Lung (tissue), 12 donors: ENCODE data around the gene OPALIN. TPM values are rescaled to one million over a fixed set of nuclear protein-coding genes. Genes with fewer than 3 reads are reported as not detected.
A peak's percentile ranks its signal among the peaks of the same experiment; 100 is the strongest.

Experiments used
- ATAC-seq: fragments of 200-7000 bp; cut with Tn5 transposase; one replicate; pipeline ENCODE4 v1.9.1; 2020; ENCODE audit warnings: moderate number of reproducible peaks; ENCODE audit not compliant: insufficient read depth, low FRiP score
- DNase-seq, 3 donors: peaks; one replicate each; pipeline ENCODE4 v3.0.0-alpha.2; 2013 to 2017
- H3K27ac ChIP-seq, 2 donors: one replicate each; pipeline ENCODE4 v1.5.1; 2013; ENCODE audit warnings: mild to moderate bottlenecking in 2 of 2, moderate library complexity in 2 of 2, control low read depth in 1 of 2, inconsistent platforms in 1 of 2, low read depth in 1 of 2, low read length in 1 of 2
- H3K27me3 ChIP-seq, 3 donors: one replicate each; pipeline ENCODE4 v1.5.1; 2013; ENCODE audit warnings: low read length in 2 of 3; ENCODE audit not compliant: control insufficient read depth in 3 of 3, insufficient read depth in 3 of 3
- H3K36me3 ChIP-seq, 4 donors: one replicate each; pipeline ENCODE4 v1.5.1; 2013; ENCODE audit warnings: low read length in 4 of 4, mild to moderate bottlenecking in 1 of 4, moderate library complexity in 1 of 4; ENCODE audit not compliant: control insufficient read depth in 4 of 4, insufficient read depth in 4 of 4
- H3K4me1 ChIP-seq, 5 donors: one replicate each; pipeline ENCODE4 v1.5.1; 2013; ENCODE audit warnings: low read length in 5 of 5, mild to moderate bottlenecking in 2 of 5, moderate library complexity in 1 of 5; ENCODE audit not compliant: control insufficient read depth in 5 of 5, insufficient read depth in 5 of 5
- H3K4me3 ChIP-seq: one replicate; pipeline ENCODE4 v1.5.1; 2013; ENCODE audit warnings: mild to moderate bottlenecking, control low read depth, moderate library complexity
- H3K9ac ChIP-seq, 2 donors: one replicate each; pipeline ENCODE4 v1.5.1; 2013; ENCODE audit warnings: low read length in 2 of 2, control low read depth in 1 of 2; ENCODE audit not compliant: insufficient read depth in 1 of 2
- H3K9me3 ChIP-seq, 4 donors: one replicate each; pipeline ENCODE4 v1.5.1; 2013; ENCODE audit warnings: low read length in 3 of 4, mild to moderate bottlenecking in 1 of 4, moderate library complexity in 1 of 4; ENCODE audit not compliant: control insufficient read depth in 4 of 4, insufficient read depth in 3 of 4
- WGBS, 2 donors: extraction: QIAGEN DNeasy Blood & Tissue Kit; methylation state at CpG; one replicate each; pipeline ENCODE4 v1.1.7; 2013; 5-methylcytosine and 5-hydroxymethylcytosine counted together
- polyA plus RNA-seq, 2 donors: library from polyadenylated mRNA; stranded (reverse); fragments of 200-250 nt; gene quantifications; one replicate each; pipeline ENCODE4 v1.2.1, GENCODE V29; 2013
- total RNA-seq, 2 donors: library from RNA; depleted of rRNA in 1 of 2; stranded (reverse); fragments of >200 nt in 1 of 2; gene quantifications; one replicate each; pipeline ENCODE4 v1.2.1, GENCODE V29; 2014 to 2021
- TF ChIP-seq, protein P1 (sequence below): IDR thresholded peaks from 2 replicates; pipeline ENCODE4 v1.5.1; 2012; ENCODE audit warnings: mild to moderate bottlenecking; ENCODE audit errors: control extremely low read depth, extremely low read depth
- donor health status: control.
- donor health status: control.
- donor health status: Bipolar disorder and iron deficiency.
- donor health status: healthy.
- donor health status: DM: yes; HTN: yes; CAD: no.

The OPALIN gene
- total and polyA plus RNA-seq, 4 donors: not detected

DNA sequence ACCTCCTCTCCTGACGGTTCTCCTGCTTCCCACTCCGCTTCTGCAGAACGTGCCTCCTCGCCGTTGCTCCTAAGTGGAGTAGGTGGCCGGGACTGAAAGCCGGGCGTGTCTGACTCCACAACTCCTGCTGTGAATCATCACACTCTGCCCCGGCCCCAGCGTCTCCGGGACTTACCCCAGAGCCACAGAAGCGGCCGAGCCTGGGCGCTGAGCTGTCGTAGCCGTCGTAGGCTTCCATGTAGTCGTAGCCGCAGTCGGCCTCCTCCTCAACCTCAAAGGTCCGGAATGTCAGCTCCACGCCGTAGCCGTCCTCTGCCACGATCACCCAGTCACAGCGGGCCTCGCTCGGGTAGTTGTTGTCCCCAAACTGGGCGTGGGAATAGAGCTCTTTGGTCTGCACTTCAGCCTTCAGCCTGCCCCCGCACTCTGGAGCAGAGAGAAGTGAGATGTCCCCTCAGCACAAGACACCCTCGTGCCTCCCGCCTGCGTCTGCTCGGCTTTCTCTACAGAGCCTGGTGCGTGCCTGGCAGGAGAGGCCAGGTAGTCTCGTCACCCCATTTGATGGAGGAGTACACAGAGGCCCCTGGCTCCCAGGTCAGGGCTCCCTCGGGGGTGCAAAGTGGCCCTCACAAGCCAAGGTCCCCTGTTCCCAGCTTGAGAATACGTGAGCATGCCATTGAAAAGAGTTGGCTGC, 11.2 kb upstream of the OPALIN start:
- Histone ChIP-seq H3K9ac (no peak overlapping the region), H3K27me3 (peaks cover 0 to 7% (median 0%) of the 10 kb centered on the region in 3 donors), H3K9me3 (no peaks in the 10 kb centered on the region), H3K4me3 (no peak overlapping the region), H3K36me3 (no peaks in the 10 kb centered on the region), H3K4me1 (peaks cover 0 to 7% (median 5%) of the 10 kb centered on the region in 5 donors), H3K27ac (no peak overlapping the region)
- DNase-seq: no peak
- 86 to 93% methylated on average over 38 of the region's 38 CpGs for WGBS, 2 donors
- ATAC-seq: no peak
- TF ChIP-seq, protein P1, sequence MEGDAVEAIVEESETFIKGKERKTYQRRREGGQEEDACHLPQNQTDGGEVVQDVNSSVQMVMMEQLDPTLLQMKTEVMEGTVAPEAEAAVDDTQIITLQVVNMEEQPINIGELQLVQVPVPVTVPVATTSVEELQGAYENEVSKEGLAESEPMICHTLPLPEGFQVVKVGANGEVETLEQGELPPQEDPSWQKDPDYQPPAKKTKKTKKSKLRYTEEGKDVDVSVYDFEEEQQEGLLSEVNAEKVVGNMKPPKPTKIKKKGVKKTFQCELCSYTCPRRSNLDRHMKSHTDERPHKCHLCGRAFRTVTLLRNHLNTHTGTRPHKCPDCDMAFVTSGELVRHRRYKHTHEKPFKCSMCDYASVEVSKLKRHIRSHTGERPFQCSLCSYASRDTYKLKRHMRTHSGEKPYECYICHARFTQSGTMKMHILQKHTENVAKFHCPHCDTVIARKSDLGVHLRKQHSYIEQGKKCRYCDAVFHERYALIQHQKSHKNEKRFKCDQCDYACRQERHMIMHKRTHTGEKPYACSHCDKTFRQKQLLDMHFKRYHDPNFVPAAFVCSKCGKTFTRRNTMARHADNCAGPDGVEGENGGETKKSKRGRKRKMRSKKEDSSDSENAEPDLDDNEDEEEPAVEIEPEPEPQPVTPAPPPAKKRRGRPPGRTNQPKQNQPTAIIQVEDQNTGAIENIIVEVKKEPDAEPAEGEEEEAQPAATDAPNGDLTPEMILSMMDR: no peak

- 92% methylated on average over 5 of the region's 5 CpGs for WGBS, 2 donors
- no peak for DNase-seq
- TF ChIP-seq, protein P1: no peak
These were observed 10.2 kb upstream of the OPALIN start for GRCh38 chr10:96368971-96369370.

DNA sequence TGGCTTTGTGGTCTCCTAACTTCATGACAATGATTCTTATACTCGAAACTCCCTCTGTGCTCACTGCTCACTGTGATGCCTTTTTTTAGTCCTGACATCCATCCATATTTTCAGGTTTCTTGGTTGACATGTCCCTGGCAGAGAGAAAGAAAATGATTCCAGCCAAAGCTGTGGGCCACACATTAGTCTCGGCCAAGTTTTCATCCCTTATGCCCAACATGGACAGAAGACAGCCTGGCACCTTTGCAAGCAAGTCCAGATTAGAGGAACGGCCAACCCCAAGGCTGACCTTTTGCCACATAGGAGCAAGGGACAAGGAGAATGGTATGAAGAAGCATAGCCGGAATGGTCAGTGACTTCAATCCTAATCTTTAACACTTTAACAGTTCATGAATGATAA, 8.7 kb upstream of the OPALIN start:
- TF ChIP-seq, protein P1: no peak
- 86 to 87% methylated on average over 4 of the region's 4 CpGs for WGBS, 2 donors

More at GRCh38 chr10:96368971-96369370, 10.2 kb upstream of the OPALIN start:
- Histone ChIP-seq H3K9ac (no peak overlapping the region), H3K27me3 (no peaks in the 10 kb centered on the region), H3K27ac (no peak overlapping the region), H3K9me3 (no peaks in the 10 kb centered on the region), H3K4me3 (no peak overlapping the region), H3K36me3 (no peaks in the 10 kb centered on the region), H3K4me1 (peaks cover 0 to 5% (median 0%) of the 10 kb centered on the region in 5 donors)
- no peak for ATAC-seq

DNA sequence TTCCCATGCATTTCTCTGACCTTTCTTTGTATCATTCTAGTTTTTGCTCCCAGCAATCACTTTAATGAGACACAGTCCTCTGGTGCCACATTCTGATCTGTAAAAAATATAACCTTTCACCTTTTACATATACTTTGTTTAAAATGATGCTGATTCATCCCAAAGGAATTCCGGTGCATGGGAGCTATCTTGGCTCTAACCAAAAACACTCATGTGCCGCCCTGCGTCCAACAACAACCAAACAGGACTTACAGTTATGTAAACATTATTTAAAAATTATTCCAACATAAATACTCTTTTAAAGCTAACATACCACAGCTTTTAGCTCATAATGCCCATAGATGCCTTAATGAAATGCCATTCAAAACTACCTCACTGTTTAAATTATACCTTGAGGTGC, 7.7 kb upstream of the OPALIN start:
- peak in 2 of 3 donors; percentile 4 to 40 for DNase-seq
- Histone ChIP-seq H3K27me3 (no peaks in the 10 kb centered on the region), H3K27ac (no peak overlapping the region), H3K9ac (no peak overlapping the region), H3K36me3 (no peaks in the 10 kb centered on the region), H3K4me1 (peaks cover 0 to 5% (median 0%) of the 10 kb centered on the region in 5 donors), H3K9me3 (peaks cover 0 to 3% (median 0%) of the 10 kb centered on the region in 4 donors), H3K4me3 (no peak overlapping the region)
- TF ChIP-seq, protein P1: no peak
- 57 to 76% methylated on average over 3 of the region's 3 CpGs for WGBS, 2 donors
- ATAC-seq: no peak

More for the DNA sequence above, 8.7 kb upstream of the OPALIN start:
- H3K27me3 ChIP-seq: no peaks in the 10 kb centered on the region
- no peak overlapping the region for H3K9ac ChIP-seq
- ATAC-seq: no peak
- peaks cover 0 to 5% (median 0%) of the 10 kb centered on the region in 5 donors for H3K4me1 ChIP-seq
- H3K9me3 ChIP-seq: no peaks in the 10 kb centered on the region
- DNase-seq: no peak
- H3K4me3 ChIP-seq: no peak overlapping the region
- no peaks in the 10 kb centered on the region for H3K36me3 ChIP-seq
- H3K27ac ChIP-seq: no peak overlapping the region
